ENCODE results near the gene WAPL.

- TF ChIP-seq CTCF (IDR thresholded peaks at IDR 0.05) (no peak), POLR2A (IDR thresholded peaks at IDR 0.05) (no peak), POLR2AphosphoS5 (IDR thresholded peaks at IDR 0.05) (no peak), EP300 (IDR thresholded peaks at IDR 0.05) (no peak)
These were observed 34.9 kb upstream of the WAPL start for GRCh38 chr10:86556532-86556931.
